ENCODE results near the gene DAD1.
A peak's percentile ranks its signal among the peaks of the same experiment; 100 is the strongest.

The DAD1 gene

GRCh38 chr14:22518073-22518472, 71.0 kb downstream of the DAD1 start:
- H3K27ac ChIP-seq = no peak overlapping the region
- H3K4me3 ChIP-seq = no peak overlapping the region
- DNase-seq (ENCODE audit: low spot score) = no peak
- TF ChIP-seq, protein P1, sequence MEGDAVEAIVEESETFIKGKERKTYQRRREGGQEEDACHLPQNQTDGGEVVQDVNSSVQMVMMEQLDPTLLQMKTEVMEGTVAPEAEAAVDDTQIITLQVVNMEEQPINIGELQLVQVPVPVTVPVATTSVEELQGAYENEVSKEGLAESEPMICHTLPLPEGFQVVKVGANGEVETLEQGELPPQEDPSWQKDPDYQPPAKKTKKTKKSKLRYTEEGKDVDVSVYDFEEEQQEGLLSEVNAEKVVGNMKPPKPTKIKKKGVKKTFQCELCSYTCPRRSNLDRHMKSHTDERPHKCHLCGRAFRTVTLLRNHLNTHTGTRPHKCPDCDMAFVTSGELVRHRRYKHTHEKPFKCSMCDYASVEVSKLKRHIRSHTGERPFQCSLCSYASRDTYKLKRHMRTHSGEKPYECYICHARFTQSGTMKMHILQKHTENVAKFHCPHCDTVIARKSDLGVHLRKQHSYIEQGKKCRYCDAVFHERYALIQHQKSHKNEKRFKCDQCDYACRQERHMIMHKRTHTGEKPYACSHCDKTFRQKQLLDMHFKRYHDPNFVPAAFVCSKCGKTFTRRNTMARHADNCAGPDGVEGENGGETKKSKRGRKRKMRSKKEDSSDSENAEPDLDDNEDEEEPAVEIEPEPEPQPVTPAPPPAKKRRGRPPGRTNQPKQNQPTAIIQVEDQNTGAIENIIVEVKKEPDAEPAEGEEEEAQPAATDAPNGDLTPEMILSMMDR (IDR thresholded peaks at IDR 0.05) = no peak

- TF ChIP-seq, protein P1 (IDR thresholded peaks at IDR 0.05) = no peak
- H3K4me3 ChIP-seq = no peak overlapping the region
- DNase-seq (ENCODE audit: low spot score) = no peak
- no peak overlapping the region for H3K27ac ChIP-seq
These were observed 71.8 kb downstream of the DAD1 start for GRCh38 chr14:22517117-22517720.

DNA sequence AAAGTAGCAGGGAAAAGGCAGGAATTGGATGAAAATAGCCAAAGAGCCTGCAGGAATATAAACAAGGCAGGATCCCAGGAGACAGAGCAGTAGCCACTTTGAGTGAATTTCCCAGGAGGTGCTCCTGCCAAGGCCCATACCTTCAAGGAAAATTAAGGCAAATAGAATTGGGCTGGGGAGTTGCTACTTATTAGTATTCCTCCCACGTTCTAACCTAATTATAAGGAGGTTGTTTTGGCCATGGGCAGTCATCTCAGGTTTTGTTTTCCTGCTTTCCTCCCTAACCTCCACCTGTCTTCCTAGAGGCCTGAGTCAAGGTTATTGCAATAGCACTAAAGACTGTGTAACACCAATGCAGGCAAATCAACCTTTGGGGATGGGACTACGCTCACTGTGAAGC, 73.1 kb downstream of the DAD1 start:
- H3K4me3 ChIP-seq = no peak overlapping the region
- TF ChIP-seq, protein P1 (IDR thresholded peaks at IDR 0.05) = no peak
- no peak for DNase-seq (ENCODE audit: low spot score)
- H3K27ac ChIP-seq = peak overlapping the region in 1 of 2 donors; percentile 35

Data from coronary artery (tissue), 2 donors.